M059J (cell line): Measurements from ENCODE around the gene RALGPS2. TPM values are rescaled to one million over a fixed set of nuclear protein-coding genes. Genes with fewer than 3 reads are reported as not detected.
"Not testable (repeated sequence)": the region's sequence is repeated elsewhere in the genome, so short reads cannot be mapped to it uniquely, and the experiment has no call there.

Source experiments
- DNase-seq: peaks from one replicate; pipeline ENCODE4 v3.0.0-alpha.2; 2012; ENCODE audit warnings: low read depth
- total RNA-seq: library from RNA; depleted of rRNA; stranded (reverse); fragments of >200 nt; shearing (Covaris generic); gene quantifications from 2 replicates; pipeline ENCODE4 v1.2.3, GENCODE V29; 2014

RALGPS2 gene
- total RNA-seq, 1 experiment from 2014 or later = 10.8 TPM

DNA sequence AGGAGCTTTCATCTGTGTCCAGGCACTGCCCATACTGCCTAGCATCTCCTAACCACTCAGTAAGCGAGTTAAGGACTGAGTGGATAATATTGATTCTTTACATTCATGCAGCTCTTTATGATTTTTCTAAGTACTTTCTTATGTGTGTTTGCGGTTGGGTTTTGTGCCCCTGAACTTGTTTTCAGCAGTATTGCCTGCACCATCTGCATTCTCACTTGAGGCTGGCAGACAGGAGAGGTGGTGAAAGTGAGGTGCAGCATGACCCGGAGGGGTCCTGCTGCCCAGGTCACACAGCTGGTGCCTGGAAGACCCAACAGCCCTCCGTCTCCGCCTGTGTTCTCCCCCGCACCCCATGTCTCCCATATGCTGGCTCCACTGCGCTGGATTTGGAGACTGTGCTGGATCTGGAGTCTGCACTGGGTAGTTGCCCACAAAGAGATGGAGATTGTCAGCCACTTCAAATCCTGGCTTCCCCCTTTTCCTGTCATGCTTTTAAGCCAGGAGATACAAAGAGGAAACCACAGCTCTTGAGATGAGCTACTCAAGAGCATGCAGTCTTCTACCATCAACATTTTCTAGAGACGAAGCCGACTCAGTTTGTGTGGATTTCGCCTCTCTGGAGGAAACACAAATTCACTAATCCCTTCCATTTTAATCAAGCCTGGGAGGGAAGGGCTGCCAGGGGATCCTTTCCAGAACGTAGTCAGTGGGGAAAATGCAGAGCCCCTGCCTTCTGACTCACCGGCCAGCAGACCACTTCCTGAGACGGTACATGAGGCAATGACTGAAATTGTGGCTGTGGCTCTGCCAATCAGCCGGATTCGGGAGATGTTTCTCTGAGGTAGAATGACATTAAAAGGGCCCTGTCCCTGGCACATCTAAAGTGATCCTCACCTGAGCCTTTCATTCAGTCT is 217.5 kb downstream of the RALGPS2 start:
- DNase-seq = peak; percentile 64

DNA sequence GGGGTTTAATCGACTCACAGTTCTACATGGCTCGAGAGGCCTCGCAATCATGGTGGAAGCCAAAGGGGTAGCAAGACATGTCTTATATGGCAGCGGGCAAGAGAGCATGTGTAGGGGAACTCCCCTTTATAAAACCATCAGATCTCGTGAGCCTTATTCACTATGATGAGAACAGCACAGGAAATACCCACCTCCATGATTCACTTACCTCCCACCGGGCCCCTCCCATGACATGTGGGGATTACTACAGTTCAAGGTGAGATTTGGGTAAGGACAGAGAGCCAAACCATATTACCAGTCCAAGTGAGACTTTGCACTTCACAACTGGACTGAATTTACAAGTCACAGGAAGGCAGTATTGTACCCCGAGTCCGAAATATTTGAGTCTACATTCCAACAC is 219.7 kb downstream of the RALGPS2 start:
- no peak for DNase-seq

DNA sequence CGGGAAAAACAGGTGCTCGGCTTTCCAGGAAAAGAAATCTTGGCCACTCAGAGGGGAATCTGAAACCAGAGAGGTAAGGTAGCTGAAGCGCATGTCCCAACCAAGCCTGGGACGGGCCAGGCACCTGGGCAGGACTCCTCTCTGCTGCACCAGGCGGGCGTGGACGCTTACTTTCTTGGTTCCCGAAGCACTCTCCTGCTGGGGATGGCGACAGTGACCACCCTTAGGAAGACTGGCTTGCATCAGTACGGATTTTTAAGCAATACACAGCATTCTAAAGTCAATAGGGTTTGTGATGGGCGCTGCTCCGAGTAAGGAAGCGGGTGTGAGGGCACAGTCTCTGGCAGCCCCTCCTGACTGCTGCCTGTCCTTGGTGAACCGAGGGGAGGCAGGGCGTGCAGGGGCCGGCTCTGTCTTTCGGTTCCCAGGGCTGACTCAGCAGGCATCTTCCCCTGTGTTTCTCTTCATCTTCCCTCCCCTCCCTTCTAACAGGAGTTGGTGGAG is 220.8 kb downstream of the RALGPS2 start:
- DNase-seq = no peak

DNA sequence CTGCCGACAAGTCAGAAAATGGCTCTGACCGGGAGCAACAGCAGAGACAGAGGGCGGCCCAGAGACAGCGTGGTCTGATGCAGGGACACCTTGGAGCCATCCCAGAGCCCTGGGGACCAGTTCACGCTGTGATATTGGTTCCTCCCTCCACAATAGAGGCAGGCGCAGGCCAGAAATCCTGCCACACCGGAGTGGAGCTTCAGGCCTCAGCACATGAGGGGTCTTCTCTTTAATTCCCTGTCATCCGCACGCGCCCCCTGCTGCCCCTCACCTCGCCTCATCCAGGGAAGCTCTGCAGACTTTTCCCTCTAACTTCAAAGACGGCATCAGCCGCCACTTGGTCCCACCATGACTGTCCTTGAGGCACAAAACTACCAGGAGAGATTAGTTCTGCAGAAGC is 221.4 kb downstream of the RALGPS2 start:
- DNase-seq = no peak

DNA sequence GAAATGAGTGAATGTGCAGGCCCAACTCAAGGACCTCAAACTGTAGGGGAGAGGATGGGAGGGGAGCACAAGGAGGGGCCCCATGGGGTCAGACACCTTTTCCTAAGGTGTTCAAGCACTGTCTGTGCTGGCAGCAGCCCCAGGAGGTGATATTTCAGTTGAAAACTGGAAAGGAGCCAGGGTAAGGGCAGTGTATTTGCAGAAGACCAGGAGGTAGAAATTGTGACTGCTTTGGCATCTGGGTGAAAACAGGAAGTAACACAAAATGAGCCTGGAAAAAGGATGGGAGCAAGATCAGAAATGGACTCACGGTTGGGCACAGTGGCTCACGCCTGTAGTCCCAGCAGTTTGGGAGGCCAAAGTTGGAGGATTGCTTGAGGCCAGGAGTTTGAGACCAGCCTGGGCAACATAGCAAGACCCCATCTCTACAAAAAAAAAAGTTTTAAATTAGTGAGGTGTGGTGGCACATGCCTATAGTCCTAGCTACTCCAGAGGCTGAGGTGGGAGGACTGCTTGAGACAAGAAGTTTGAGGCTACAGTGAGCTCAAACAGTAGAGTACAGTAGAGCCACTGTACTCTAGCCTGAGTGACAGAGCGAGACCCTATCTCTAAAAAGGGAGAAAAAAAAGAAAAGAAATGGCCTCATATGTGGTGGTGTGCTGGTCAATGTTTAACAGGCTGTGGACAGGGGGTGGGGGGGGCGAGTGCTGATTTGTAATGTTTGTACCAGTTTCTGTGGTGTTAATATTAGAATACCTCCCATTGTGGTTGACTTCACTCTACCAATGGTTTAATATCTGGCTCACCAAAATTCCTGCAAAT is 222.0 kb downstream of the RALGPS2 start:
- no peak for DNase-seq

DNA sequence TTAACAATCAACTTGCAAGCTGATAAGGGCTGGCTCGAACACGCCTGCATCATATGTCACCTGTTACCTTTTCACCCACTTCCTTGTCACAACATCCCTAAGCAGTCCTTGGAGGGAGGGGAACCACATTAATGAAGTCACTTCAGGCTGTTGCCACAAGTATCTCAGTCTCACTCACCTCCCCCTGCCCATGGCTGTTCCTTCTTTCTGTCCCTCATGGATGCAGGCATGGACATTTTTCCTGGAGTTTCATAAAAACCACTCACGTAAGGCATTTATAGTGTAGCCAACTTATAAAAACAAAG is 222.6 kb downstream of the RALGPS2 start:
- no peak for DNase-seq

DNA sequence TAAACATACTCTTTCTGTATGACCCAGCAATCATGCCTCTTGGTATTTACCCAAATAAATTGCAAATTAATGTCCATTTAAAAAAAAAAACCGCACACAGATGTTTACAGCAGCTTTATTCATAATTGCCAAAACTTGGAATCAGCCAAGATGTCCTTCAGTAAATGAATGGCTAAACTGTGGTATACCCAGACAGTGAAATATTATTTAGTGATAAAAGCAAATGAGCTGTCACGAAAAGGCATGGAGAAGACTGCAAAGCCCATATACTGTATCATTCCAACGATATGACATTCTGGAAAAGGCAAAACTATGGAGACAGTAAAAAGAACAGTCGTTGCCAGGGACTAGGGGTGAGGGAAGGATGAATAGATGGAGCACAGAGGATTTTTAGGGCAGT is 223.6 kb downstream of the RALGPS2 start:
- no peak for DNase-seq

DNA sequence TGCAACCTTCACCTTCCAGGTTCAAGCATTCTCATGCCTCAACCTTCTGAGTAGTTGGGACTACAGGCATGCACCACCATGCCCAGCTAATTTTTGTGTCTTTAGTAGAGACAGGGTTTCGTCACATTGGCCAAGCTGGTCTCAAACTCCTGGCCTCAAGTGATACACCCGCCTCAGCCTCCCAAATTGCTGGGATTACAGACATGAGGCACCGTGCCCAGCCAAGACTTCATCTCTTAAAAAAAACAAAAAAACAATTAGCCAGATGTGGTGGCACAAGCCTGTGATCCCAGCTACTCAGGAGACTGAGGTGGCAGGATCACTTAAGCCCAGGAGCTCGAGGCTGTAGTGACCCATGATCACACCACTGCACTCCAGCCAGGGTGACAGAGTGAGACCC is 224.8 kb downstream of the RALGPS2 start:
- not testable (repeated sequence) for DNase-seq

DNA sequence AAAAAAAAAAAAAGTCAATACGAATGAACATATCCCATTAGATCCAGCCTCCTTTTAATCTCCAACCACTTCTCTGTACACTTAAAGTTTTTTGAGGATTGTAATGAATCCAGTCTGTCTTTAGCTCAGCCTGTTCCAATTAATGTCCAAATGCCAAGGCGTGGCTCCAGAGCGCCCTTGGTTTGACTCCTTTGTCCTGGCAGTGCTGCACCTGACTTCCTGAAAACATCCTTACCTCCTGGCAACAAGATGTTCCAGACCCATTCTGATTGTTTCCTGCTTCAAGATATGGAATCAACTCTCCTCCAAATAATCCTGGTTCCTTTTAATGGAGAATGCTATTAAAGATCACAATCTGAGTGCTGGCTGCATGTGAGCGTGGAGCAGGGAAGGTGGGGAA is 226.6 kb downstream of the RALGPS2 start:
- DNase-seq = no peak

DNA sequence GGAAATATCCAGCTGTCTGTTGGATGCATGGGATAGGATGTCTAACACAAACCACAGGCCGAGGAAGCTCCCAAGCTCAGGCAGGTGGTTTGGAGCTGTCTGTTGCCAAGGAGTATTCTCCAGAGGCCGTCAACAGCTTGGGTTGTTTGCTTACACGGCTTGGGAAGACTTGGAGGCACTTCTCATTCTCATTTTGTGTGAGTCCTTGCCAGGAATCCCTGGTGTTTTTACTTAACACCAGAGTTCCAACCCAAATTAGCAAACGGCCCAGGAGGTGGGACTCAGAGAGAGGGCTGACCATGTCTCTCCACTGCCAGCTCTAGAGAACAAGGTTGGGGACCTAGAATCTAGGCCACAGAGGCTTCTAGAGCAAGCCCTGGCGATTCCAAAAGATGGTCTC is 228.0 kb downstream of the RALGPS2 start:
- DNase-seq = no peak

DNA sequence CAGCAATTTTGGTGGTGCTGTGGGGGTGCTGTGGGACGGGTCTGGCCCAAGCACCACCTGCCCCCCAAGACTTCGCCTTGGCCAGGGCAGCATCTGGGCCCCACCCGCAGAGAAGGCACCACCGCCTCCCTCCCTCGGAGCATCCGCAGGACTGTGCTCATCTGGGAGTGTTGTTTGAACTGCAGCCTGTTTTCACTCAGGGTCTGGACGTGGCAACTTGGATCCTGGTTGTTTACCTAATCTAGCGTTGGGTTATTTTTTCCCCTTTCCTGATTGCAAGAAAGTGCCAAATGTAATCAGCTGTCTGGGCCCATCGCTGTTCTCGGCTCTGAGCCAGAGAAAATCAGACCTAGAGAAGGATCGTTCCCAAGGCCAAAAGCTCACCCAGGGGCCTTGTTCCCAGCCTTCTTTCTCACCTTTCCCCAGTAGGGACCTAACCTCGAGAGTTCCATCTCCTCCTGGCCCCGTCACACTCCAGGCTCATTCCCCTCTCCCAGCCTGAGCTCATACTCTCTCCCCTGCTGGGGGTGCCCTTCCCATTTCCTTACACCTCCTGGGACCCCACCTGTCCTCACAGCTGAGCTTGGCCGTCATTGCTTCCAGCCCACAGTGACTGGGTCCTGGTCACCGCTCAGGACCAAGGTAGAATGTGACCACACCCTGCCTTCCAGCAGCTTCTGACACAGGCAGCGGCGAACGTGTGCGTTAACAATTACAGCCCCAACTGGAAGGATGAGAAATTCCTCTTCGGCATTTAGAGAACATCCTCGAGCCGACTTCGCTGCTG is 228.7 kb downstream of the RALGPS2 start:
- no peak for DNase-seq

DNA sequence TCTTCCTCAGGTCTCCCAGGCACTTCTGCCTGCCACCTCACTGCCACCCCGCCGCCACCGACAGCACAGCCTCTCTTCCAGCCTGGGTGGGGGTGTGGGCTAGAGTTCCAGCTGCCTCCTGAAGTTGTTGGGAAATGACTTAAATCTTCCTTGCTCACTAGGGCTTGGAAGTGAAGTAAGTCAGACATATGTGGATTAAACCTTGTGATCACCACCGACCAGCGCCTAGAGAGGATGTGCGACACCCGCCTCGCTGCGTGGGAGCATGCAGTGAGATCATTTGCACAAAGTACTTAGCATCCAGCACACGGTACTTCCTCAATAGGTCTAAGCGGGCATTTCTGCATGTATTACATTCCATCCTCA is 229.3 kb downstream of the RALGPS2 start:
- no peak for DNase-seq

DNA sequence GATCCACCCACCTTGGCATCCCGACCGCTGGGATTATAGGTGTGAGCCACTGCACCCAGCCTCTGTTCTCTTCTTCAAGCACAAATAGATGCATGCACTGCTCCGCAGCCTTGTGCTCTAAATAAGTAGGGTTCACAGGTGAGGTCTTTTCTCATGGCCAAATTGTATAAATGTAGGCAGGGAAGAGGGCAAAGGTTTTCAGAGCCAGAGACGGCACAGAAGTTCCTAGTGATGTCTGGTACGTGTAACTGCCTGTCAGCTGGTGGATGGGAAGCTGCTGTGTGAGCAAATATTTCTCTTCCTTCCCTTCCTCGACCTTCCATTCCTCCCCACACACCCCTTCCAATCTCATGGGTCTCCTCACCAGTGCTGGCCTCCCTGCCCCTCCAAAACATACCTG is 229.9 kb downstream of the RALGPS2 start:
- no peak for DNase-seq

DNA sequence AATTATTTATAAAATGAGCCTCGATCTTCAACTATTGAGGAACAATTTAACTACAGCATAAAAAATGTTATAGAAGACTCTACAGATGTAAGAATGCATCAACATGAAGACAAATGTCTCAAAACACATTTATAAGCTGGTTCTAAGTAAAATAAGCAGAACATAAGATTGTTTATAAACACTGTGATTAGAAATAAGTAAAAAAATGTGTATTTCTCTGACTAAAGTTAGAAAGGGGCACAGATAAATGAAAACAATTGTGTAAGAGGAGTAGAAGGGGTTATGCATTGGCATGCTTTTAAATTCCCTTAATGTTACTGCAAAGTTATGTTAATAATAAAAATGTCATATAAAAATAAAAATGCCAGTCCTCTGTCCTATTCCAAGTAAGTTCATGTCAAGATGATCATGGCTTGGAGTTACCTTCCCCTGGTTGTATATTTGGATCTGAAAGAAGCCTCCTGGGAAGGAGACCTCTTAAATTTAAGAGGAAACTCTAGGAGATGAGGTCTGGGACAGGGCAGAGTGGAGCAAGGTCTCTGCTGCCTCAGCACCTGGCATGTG is 230.4 kb downstream of the RALGPS2 start:
- DNase-seq = no peak

DNA sequence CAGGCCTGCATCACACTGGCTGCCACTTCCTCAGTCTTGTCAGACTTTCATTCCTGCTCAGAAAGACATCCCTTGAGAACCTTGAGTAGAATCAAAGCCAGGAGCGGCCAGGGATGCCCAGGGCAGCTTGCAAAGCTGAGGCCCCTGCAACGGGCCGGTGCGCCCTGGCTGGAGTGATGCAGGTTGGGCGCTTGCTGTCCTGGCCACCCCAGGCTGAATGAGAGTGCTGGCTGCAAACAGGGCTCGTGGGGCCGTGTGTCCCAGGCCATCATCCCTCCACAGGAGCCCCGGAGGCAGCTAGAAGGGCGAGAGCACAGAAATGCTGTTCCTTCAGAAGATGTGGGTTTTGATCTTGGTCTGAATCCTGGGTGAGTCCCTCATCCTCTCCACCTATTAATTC is 233.4 kb downstream of the RALGPS2 start:
- no peak for DNase-seq

DNA sequence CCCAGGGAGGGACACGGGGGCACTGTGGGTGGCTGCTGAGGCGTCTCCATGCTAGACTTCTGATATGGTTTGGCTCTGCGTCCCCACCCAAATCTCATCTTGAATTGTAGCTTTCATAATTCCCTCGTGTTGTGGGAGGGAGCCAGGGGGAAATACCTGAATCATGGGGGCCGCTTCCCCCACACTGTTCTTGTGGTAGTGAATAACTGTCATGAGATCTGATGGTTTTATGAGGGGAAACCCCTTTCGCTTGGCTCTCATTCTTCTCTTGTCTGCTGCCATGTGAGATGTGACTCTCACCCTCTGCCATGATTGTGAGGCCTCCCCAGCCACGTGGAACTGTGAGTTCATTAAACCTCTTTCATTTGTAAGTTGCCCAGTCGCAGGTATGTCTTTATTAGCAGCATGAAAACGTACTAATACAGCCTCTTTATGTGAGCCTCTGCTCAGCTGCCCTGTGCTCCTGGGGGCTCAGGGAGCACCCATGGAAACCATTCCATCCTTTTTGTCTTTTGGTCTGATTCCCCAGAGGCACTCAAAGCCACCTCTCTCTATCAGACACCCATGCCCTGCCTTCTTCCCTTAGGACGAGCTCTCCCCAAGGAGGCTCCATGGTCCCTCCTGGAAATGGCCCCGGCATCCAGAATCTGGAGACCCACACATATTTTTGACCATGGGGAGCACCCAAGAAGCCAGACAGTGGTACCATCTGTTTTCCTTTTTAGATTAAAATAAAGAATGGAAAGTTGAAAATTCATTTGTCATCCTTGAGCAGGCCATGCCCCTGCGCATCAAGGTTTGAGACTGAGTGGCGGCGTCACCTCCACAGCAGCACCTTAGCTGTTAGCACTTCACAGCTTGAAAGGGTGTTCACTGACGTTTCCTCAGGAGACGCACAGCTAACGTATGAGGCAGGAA is 234.8 kb downstream of the RALGPS2 start:
- no peak for DNase-seq

DNA sequence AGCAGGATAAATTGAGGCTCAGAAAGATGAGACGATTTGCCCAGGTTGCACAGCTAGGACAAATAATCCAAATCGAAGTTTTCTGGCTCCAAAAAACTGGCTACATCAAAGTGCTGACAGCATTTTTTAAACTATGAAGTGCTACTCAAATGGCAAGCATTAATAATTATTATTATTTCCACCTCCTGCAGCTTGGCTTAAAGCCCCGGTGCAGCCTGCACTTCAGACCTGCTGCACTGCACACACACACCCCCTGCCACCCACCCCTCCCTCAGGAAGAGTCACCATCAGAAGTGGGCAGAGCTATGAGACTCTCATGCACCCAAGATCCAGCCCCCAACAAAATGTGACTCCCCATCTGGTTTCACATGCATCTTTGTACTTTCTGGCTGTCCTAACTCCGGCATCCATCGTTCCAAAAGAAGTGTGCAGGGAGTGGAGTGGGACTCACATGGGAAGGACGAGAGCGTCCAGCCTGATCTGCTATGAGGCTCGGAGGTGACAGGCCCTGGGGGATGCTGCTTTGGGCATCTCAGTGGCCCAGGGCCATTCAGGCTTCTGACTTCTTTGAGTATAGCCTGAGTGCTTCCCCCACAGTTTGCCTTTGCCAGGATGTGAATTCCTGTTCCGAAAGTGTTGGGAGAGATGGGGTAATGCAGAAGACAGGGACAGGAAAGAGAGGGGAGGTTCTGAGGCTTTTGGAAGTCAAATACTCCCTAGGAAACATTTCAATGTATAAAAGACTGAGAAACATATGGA is 235.6 kb downstream of the RALGPS2 start:
- DNase-seq = no peak

DNA sequence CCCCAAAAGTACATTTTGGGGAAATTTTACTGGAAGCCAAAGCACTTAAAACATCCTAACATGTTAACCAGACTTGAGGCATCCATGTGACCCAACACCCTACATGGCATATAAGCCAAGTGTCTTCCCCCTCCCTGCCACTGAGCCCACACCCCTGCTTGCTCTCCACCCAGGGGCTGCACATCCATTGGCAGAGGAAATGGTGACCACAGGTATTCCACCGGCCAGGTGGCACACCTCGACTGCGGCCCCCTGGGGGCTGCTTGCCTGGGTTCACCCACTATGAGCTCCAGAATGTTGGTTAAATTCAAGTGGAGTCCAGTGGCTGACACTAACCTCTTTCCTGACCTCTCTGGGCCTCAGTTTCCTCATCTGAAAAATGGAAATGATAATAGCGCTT is 236.3 kb downstream of the RALGPS2 start:
- no peak for DNase-seq

DNA sequence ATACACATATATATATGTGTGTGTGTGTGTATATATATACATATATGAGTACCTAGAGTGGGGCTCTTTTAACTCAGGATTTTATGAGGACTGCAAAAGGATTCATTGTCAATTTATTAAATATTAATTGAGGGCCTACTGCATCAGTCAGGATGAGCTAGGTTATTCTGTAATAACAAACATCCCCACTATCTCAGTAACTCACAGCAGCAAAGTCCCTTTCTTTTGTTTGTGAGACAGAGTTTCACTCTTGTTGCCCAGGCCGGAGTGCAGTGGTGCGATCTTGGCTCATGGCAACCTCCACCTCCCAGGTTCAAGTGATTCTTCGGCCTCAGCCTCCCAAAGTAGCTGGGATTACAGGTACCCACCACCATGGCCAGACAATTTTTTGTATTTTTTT is 236.8 kb downstream of the RALGPS2 start:
- no peak for DNase-seq
